ENCODE results near the gene AGFG1. TPM values are rescaled to one million over a fixed set of nuclear protein-coding genes. Genes with fewer than 3 reads are reported as not detected.
A peak's percentile ranks its signal among the peaks of the same experiment; 100 is the strongest.

The AGFG1 gene
- total and polyA plus RNA-seq, 2 donors (not counting 1 experiment from before 2014, with no cell fraction given), result 28.7 to 83.3 TPM

DNA sequence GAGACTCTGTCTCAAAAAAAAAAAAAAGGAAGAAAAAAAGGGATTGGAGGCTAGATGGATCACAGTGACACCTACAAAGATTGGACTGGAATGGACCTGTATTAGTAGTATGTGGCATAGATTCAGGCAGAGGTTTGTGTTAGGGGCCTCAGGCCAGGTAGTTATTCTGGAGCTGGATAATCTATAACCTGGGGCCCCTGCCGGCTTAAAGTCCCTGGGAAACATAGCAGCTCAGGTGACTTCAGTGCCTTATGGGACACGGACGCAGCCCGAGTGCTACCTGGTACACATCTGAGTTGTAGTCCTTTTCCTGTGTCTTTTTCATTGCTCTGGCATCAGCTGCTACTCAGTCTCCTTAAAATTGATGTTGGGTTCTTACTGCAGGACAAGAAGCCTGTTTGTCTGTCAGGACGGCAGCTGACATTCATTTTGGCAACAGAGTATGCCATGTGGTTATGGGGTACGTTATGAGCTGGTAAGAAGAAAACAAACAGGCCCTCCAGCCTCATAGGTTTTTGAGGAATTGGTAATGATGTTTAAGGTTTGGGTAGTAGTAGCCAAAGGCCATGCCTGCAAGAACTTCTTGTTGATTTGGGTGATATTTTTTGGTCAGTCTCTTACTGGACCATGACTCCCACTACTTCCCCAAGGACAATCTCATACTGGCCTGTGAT, 27.8 kb downstream of the AGFG1 start:
- Mint-ChIP-seq H3K9me3 (ENCODE audit: insufficient read depth) (no peaks in the 10 kb centered on the region), H3K27me3 (no peaks in the 10 kb centered on the region), H3K27ac (no peak overlapping the region), H3K4me1 (peaks cover 36% of the 10 kb centered on the region), H3K4me3 (no peak overlapping the region)
- ChIA-PET POLR2A (no interaction called here), CTCF (no interaction called here)
- peaks cover 3 to 16% of the 10 kb centered on the region in 2 experiments for H3K36me3 ChIP-seq (replicated peaks in 1 of 2; ENCODE audit: control extremely low read depth in 1 of 2, control insufficient read depth in 1 of 2, extremely low read depth in 1 of 2, insufficient read depth in 2 of 2, low read length in 1 of 2)
- intact Hi-C loops (cut with micrococcal nuclease), result loop anchor here (5.0 kb wide), 1 partner anchor 43 kb away; no protein-coding TSS in a partner anchor
- 100% methylated on average over 6 of the region's 6 CpGs for WGBS (ENCODE audit: insufficient coverage)
- H4K20me1 ChIP-seq (ENCODE audit: control insufficient read depth, insufficient read depth, low read length, poor library complexity, severe bottlenecking), result peaks cover 40% of the 10 kb centered on the region
- no peaks in the 10 kb centered on the region for H3K27me3 ChIP-seq (replicated peaks in 1 of 4; ENCODE audit: control extremely low read depth in 1 of 4, control insufficient read depth in 3 of 4, insufficient read depth in 4 of 4, low read length in 3 of 4)
- no peak overlapping the region for H2AFZ ChIP-seq (ENCODE audit: insufficient read depth, low read depth, low read length, poor library complexity, severe bottlenecking)
- no peak overlapping the region for H3K9ac ChIP-seq (ENCODE audit: low read length)
- no peak for DNase-seq
- H3K4me2 ChIP-seq (replicated peaks; ENCODE audit: low read depth, low read length, poor library complexity, severe bottlenecking), result no peak overlapping the region
- H3K4me3 ChIP-seq (ENCODE audit: control extremely low read depth in 1 of 5, extremely low read depth in 1 of 5, insufficient read depth in 1 of 5, low read depth in 2 of 5, low read length in 4 of 5), result no peak overlapping the region
- H3K4me1 ChIP-seq (ENCODE audit: control insufficient read depth in 2 of 2, insufficient read depth in 2 of 2, low read length in 2 of 2), result peaks cover 13 to 16% of the 10 kb centered on the region in 2 donors
- no peaks in the 10 kb centered on the region for H3K9me3 ChIP-seq (ENCODE audit: control extremely low read depth in 1 of 3, control insufficient read depth in 2 of 3, insufficient read depth in 1 of 3, low read length in 2 of 3)
- TF ChIP-seq, protein P1, sequence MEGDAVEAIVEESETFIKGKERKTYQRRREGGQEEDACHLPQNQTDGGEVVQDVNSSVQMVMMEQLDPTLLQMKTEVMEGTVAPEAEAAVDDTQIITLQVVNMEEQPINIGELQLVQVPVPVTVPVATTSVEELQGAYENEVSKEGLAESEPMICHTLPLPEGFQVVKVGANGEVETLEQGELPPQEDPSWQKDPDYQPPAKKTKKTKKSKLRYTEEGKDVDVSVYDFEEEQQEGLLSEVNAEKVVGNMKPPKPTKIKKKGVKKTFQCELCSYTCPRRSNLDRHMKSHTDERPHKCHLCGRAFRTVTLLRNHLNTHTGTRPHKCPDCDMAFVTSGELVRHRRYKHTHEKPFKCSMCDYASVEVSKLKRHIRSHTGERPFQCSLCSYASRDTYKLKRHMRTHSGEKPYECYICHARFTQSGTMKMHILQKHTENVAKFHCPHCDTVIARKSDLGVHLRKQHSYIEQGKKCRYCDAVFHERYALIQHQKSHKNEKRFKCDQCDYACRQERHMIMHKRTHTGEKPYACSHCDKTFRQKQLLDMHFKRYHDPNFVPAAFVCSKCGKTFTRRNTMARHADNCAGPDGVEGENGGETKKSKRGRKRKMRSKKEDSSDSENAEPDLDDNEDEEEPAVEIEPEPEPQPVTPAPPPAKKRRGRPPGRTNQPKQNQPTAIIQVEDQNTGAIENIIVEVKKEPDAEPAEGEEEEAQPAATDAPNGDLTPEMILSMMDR (IDR thresholded peaks at IDR 0.05), result no peak
- no peak for TF ChIP-seq EZH2 (IDR thresholded peaks at IDR 0.05; ENCODE audit: borderline replicate concordance, insufficient read depth, low read depth, low read length, poor library complexity, severe bottlenecking)
- H3K79me2 ChIP-seq (ENCODE audit: control insufficient read depth, insufficient read depth, low read length), result peaks cover 92% of the 10 kb centered on the region
- peak overlapping the region in 1 of 2 donors; percentile 38 for H3K27ac ChIP-seq (ENCODE audit: low read length in 2 of 2)
- no peak for ATAC-seq (ENCODE audit: low read depth)

DNA sequence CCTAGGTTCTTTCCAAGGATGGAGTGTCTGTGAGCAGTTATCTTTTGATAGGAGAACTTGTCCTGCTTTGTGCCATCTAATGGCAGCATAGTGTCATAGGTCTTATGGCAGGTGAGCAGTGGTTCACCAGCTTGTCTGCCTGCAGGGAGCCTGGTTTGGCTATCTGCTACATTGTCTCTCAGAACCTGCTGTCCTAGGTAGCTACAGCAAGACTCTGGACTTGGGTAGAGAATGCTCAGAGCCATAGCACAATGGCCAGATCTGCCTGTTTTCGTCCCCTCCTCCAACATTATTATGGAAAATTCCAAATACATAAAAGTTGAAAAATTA, 28.3 kb downstream of the AGFG1 start:
- Histone ChIP-seq H3K4me1 (ENCODE audit: control insufficient read depth in 2 of 2, insufficient read depth in 2 of 2, low read length in 2 of 2) (peaks cover 13 to 19% of the 10 kb centered on the region in 2 donors), H3K9me3 (ENCODE audit: control extremely low read depth in 1 of 3, control insufficient read depth in 2 of 3, insufficient read depth in 1 of 3, low read length in 2 of 3) (no peaks in the 10 kb centered on the region), H3K36me3 (replicated peaks in 1 of 2; ENCODE audit: control extremely low read depth in 1 of 2, control insufficient read depth in 1 of 2, extremely low read depth in 1 of 2, insufficient read depth in 2 of 2, low read length in 1 of 2) (peaks cover 3 to 16% of the 10 kb centered on the region in 2 experiments), H3K9ac (ENCODE audit: low read length) (no peak overlapping the region), H3K27ac (ENCODE audit: low read length in 2 of 2) (peak overlapping the region in 1 of 2 donors; percentile 38), H4K20me1 (ENCODE audit: control insufficient read depth, insufficient read depth, low read length, poor library complexity, severe bottlenecking) (peaks cover 40% of the 10 kb centered on the region), H3K27me3 (replicated peaks in 1 of 4; ENCODE audit: control extremely low read depth in 1 of 4, control insufficient read depth in 3 of 4, insufficient read depth in 4 of 4, low read length in 3 of 4) (no peaks in the 10 kb centered on the region), H3K79me2 (ENCODE audit: control insufficient read depth, insufficient read depth, low read length) (peaks cover 92% of the 10 kb centered on the region), H3K4me3 (ENCODE audit: control extremely low read depth in 1 of 5, extremely low read depth in 1 of 5, insufficient read depth in 1 of 5, low read depth in 2 of 5, low read length in 4 of 5) (no peak overlapping the region), H2AFZ (ENCODE audit: insufficient read depth, low read depth, low read length, poor library complexity, severe bottlenecking) (no peak overlapping the region), H3K4me2 (replicated peaks; ENCODE audit: low read depth, low read length, poor library complexity, severe bottlenecking) (no peak overlapping the region)
- Mint-ChIP-seq H3K4me1 (peaks cover 39% of the 10 kb centered on the region), H3K9me3 (ENCODE audit: insufficient read depth) (no peaks in the 10 kb centered on the region), H3K27ac (no peak overlapping the region), H3K27me3 (no peaks in the 10 kb centered on the region), H3K4me3 (no peak overlapping the region)
- intact Hi-C loops (cut with micrococcal nuclease), result loop anchor here (5.0 kb wide), 1 partner anchor 42 kb away; no protein-coding TSS in a partner anchor
- ATAC-seq (ENCODE audit: low read depth) (no peak), DNase-seq (no peak)
- TF ChIP-seq, protein P1 (IDR thresholded peaks at IDR 0.05), result no peak
- no peak for TF ChIP-seq EZH2 (IDR thresholded peaks at IDR 0.05; ENCODE audit: borderline replicate concordance, insufficient read depth, low read depth, low read length, poor library complexity, severe bottlenecking)
- no CpG with 5 or more reads among the region's 1 CpG for WGBS (ENCODE audit: insufficient coverage)
- ChIA-PET CTCF (no interaction called here), POLR2A (no interaction called here)

Measured in B cell (primary cell).